GM19239 (cell line): Measurements from ENCODE around the gene SDCBP2.
"Not testable (repeated sequence)": the region's sequence is repeated elsewhere in the genome, so short reads cannot be mapped to it uniquely, and the experiment has no call there.

Experiments used
- DNase-seq: peaks from one replicate; pipeline ENCODE4 v3.0.0; 2011; ENCODE audit warnings: low spot score; ENCODE audit not compliant: insufficient read length
- FAIRE-seq: peaks from 2 replicates; lab custom pipeline; 2011; peaks lifted over from hg19 to GRCh38; lab: Jason Lieb, UNC

Gene SDCBP2

GRCh38 chr20:1362484-1362883 lies 33.5 kb upstream of the SDCBP2 start:
- FAIRE-seq (no peak), DNase-seq (no peak)

- FAIRE-seq (no peak), DNase-seq (no peak)
Measured at GRCh38 chr20:1360094-1360846, 31.3 kb upstream of the SDCBP2 start.

- FAIRE-seq (no peak), DNase-seq (no peak)
Measured at GRCh38 chr20:1357921-1358671, 29.2 kb upstream of the SDCBP2 start.

GRCh38 chr20:1353956-1354355 lies 25.0 kb upstream of the SDCBP2 start:
- DNase-seq (no peak), FAIRE-seq (peak; percentile 26)

GRCh38 chr20:1346315-1346969 lies 17.5 kb upstream of the SDCBP2 start:
- DNase-seq: no peak
- peak; percentile 53 for FAIRE-seq

- FAIRE-seq (no peak), DNase-seq (no peak)
Measured at GRCh38 chr20:1345756-1346093, 16.8 kb upstream of the SDCBP2 start.

- DNase-seq: no peak
- FAIRE-seq: no peak
Measured at GRCh38 chr20:1345030-1345755, 16.3 kb upstream of the SDCBP2 start.

GRCh38 chr20:1343446-1344124 lies 14.6 kb upstream of the SDCBP2 start:
- not testable (repeated sequence) for DNase-seq, FAIRE-seq

- DNase-seq (no peak), FAIRE-seq (no peak)
Measured at GRCh38 chr20:1341561-1342265, 12.8 kb upstream of the SDCBP2 start.

GRCh38 chr20:1338801-1339200 lies 9.9 kb upstream of the SDCBP2 start:
- DNase-seq: no peak
- no peak for FAIRE-seq

- DNase-seq: no peak
- FAIRE-seq: no peak
Measured at GRCh38 chr20:1338096-1338495, 9.2 kb upstream of the SDCBP2 start.

- no peak for FAIRE-seq
- DNase-seq: no peak
Measured at GRCh38 chr20:1337441-1337840, 8.5 kb upstream of the SDCBP2 start.

- DNase-seq (no peak), FAIRE-seq (no peak)
Measured at GRCh38 chr20:1336699-1337367, 7.9 kb upstream of the SDCBP2 start.

- DNase-seq: no peak
- FAIRE-seq: no peak
Measured at GRCh38 chr20:1335961-1336698, 7.2 kb upstream of the SDCBP2 start.

- DNase-seq: no peak
- no peak for FAIRE-seq
Measured at GRCh38 chr20:1334761-1335160, 5.8 kb upstream of the SDCBP2 start.

GRCh38 chr20:1334370-1334731 lies 5.4 kb upstream of the SDCBP2 start:
- FAIRE-seq: no peak
- no peak for DNase-seq

GRCh38 chr20:1333462-1334369 lies 4.8 kb upstream of the SDCBP2 start:
- no peak for FAIRE-seq
- DNase-seq: no peak
